HepG2 (cell line): ENCODE data around the gene RASGRP4. TPM values are rescaled to one million over a fixed set of nuclear protein-coding genes. Genes with fewer than 3 reads are reported as not detected.

Experiments used
- ATAC-seq: fragments of 200-7000 bp; cut with Tn5 transposase; 3 replicates; pipeline ENCODE4 v1.9.1; 2020; ENCODE audit warnings: mild to moderate bottlenecking, moderate library complexity
- BruUV-seq: library from RNA; stranded (reverse); fragments of 400-500 nt; replicated peaks from 2 replicates; lab custom pipeline; 2021; lab: Mats Ljungman, UMichigan
- CTCF ChIA-PET: fragments of 300-600 bp; formaldehyde crosslinking; extraction: SDS; loops from one replicate; lab custom pipeline; 2021; ENCODE audit warnings: low total read pairs, inconsistent platforms, low intra/inter-chr PET ratio; lab: Yijun Ruan, JAX
- POLR2A ChIA-PET: fragments of 350-600 bp; sonication (Branson Sonifier 250); formaldehyde crosslinking; loops from one replicate; lab custom pipeline; 2020; ENCODE audit warnings: antibody characterized with exemption, inconsistent platforms; lab: Yijun Ruan, JAX
- DNase-seq: peaks from one replicate; pipeline ENCODE4 v3.0.0-alpha.2; 2015; ENCODE audit warnings: low spot score
- FAIRE-seq: peaks from 3 replicates; lab custom pipeline; 2011; peaks lifted over from hg19 to GRCh38; lab: Jason Lieb, UNC
- H2AFZ ChIP-seq: one replicate; pipeline ENCODE4 v1.6.1; 2011; ENCODE audit warnings: low read length, inconsistent platforms
- H3K27ac ChIP-seq: fragments of 300-600 bp; 3 replicates; pipeline ENCODE4 v1.8.0; 2011; ENCODE audit warnings: mixed run types, mild to moderate bottlenecking, mixed read lengths, low read length, inconsistent platforms; ENCODE audit not compliant: insufficient read depth; ENCODE audit errors: extremely low read length
- H3K27me3 ChIP-seq, 2 experiments: fragments of 200-600 bp in 1 of 2; 2 replicates in 1 of 2; 3 replicates in 1 of 2; pipeline versions ENCODE4 v1.6.0 to v1.8.0; 2011; ENCODE audit warnings: low read length in 2 of 2, mild to moderate bottlenecking in 2 of 2, moderate library complexity in 2 of 2, inconsistent platforms in 1 of 2; ENCODE audit not compliant: insufficient read depth in 2 of 2, control insufficient read depth in 1 of 2
- H3K36me3 ChIP-seq, 2 experiments: fragments of 200-600 bp in 1 of 2; replicated peaks in 1 of 2; 2 replicates in 1 of 2; 3 replicates in 1 of 2; pipeline versions ENCODE4 v1.5.1 to v1.8.0; 2011; ENCODE audit warnings: low read length in 2 of 2, inconsistent platforms in 1 of 2; ENCODE audit not compliant: insufficient read depth in 2 of 2, control insufficient read depth in 1 of 2
- H3K4me1 ChIP-seq: 2 replicates; pipeline ENCODE4 v1.5.1; 2012; ENCODE audit warnings: low read length, inconsistent platforms; ENCODE audit not compliant: insufficient read depth
- H3K4me2 ChIP-seq: 2 replicates; pipeline ENCODE4 v1.6.0; 2011; ENCODE audit warnings: low read depth, low read length, inconsistent platforms
- H3K4me3 ChIP-seq, 3 experiments: fragments of 200-600 bp in 1 of 3; sonication (generic), shearing (Covaris generic) in 1 of 3; replicated peaks in 1 of 3; 2 replicates each; pipeline ENCODE4 v1.5.1; 2011 to 2016; ENCODE audit warnings: low read length in 3 of 3, inconsistent platforms in 2 of 3, low read depth in 2 of 3, mild to moderate bottlenecking in 2 of 3, control low read depth in 1 of 3, mixed read lengths in 1 of 3; ENCODE audit not compliant: insufficient read depth in 1 of 3
- H3K79me2 ChIP-seq: one replicate; pipeline ENCODE4 v1.6.1; 2011; ENCODE audit warnings: low read length, inconsistent platforms; ENCODE audit not compliant: insufficient read depth
- H3K9ac ChIP-seq: 2 replicates; pipeline ENCODE4 v1.6.0; 2011; ENCODE audit warnings: mild to moderate bottlenecking, low read depth, low read length, inconsistent platforms; ENCODE audit not compliant: insufficient read depth
- H3K9me3 ChIP-seq: 2 replicates; pipeline ENCODE4 v1.5.1; 2012; ENCODE audit warnings: mild to moderate bottlenecking, low read length
- H4K20me1 ChIP-seq: 2 replicates; pipeline ENCODE4 v1.6.0; 2011; ENCODE audit warnings: inconsistent platforms, mild to moderate bottlenecking, low read length, moderate library complexity; ENCODE audit not compliant: insufficient read depth
- ARNTL ChIP-seq: sonication (generic); formaldehyde crosslinking; IDR thresholded peaks from 2 replicates; pipeline ENCODE4 v1.4.0; 2020; ENCODE audit warnings: mild to moderate bottlenecking, missing genetic modification reagents
- KLF16 ChIP-seq, 2 experiments: sonication (generic) in 1 of 2; formaldehyde crosslinking in 1 of 2; IDR thresholded peaks; 2 replicates each; pipeline versions ENCODE4 v1.6.1 to v1.8.0; 2016 to 2023; ENCODE audit warnings: missing genetic modification reagents in 2 of 2, missing compliant biosample characterization in 1 of 2
- MTA3 ChIP-seq: sonication (generic); formaldehyde crosslinking; IDR thresholded peaks from 2 replicates; pipeline ENCODE4 v1.4.0; 2020; ENCODE audit warnings: missing genetic modification reagents
- MXI1 ChIP-seq: IDR thresholded peaks from 3 replicates; pipeline ENCODE4 v1.6.1; 2012; ENCODE audit warnings: low read depth, low read length, inconsistent platforms, borderline replicate concordance
- NFIC ChIP-seq: IDR thresholded peaks from 2 replicates; pipeline ENCODE4 v1.6.1; 2012; ENCODE audit warnings: mild to moderate bottlenecking, low read length, inconsistent platforms
- PHB2 ChIP-seq: fragments of 450-650 bp; IDR thresholded peaks from 2 replicates; pipeline ENCODE4 v1.6.1; 2018; ENCODE audit not compliant: partially characterized antibody
- SNAPC2 ChIP-seq: sonication (generic); formaldehyde crosslinking; IDR thresholded peaks from 2 replicates; pipeline ENCODE4 v1.8.1; 2022; ENCODE audit warnings: mild to moderate bottlenecking, missing genetic modification reagents
- TBP ChIP-seq: sonication (generic); formaldehyde crosslinking; IDR thresholded peaks from 2 replicates; pipeline ENCODE4 v1.5.0; 2020; ENCODE audit warnings: missing genetic modification reagents
- XBP1 ChIP-seq: sonication (generic); formaldehyde crosslinking; IDR thresholded peaks from 2 replicates; pipeline ENCODE4 v1.5.0; 2020; ENCODE audit warnings: missing genetic modification reagents
- ZBTB8A ChIP-seq: sonication (generic); formaldehyde crosslinking; IDR thresholded peaks from 2 replicates; pipeline ENCODE4 v1.4.0; 2020; ENCODE audit warnings: mild to moderate bottlenecking, low read depth, missing genetic modification reagents, borderline replicate concordance
- ZNF263 ChIP-seq: sonication (generic); formaldehyde crosslinking; IDR thresholded peaks from 2 replicates; pipeline ENCODE4 v1.4.0; 2020; ENCODE audit warnings: missing genetic modification reagents
- ZNF264 ChIP-seq: sonication (generic); formaldehyde crosslinking; IDR thresholded peaks from 2 replicates; pipeline ENCODE4 v1.4.0; 2020; ENCODE audit warnings: missing genetic modification reagents
- ZNF546 ChIP-seq: sonication (generic); formaldehyde crosslinking; conservative IDR thresholded peaks from 2 replicates; pipeline ENCODE4 v1.8.1; 2023; ENCODE audit warnings: mild to moderate bottlenecking, missing genetic modification reagents
- ZNF598 ChIP-seq: sonication (generic); formaldehyde crosslinking; IDR thresholded peaks from 2 replicates; pipeline ENCODE4 v1.5.1; 2020; ENCODE audit warnings: mild to moderate bottlenecking, missing genetic modification reagents, borderline replicate concordance
- WGBS: methylation state at CpG from one replicate; pipeline ENCODE4 v1.1.6; 2017; ENCODE audit warnings: low lambda C conversion rate; 5-methylcytosine and 5-hydroxymethylcytosine counted together
- in situ Hi-C: cut with HindIII; loops from 2 replicates; pipeline ENCODE4 v1.10.0; 2017; ENCODE audit warnings: low pct_unique_long_range_greater_than_20kb; ENCODE audit not compliant: extremely low pct_ligation_motif_present
- intact Hi-C: fragments of 100-400 bp; cut with micrococcal nuclease; formaldehyde crosslinking; loops from one replicate; pipeline ENCODE4 v1.10.0; 2022; ENCODE audit not compliant: unreplicated experiment
- polyA plus RNA-seq, 8 experiments: library from polyadenylated mRNA; depleted of rRNA in 3 of 8; stranded (reverse) in 7 of 8; unstranded in 1 of 8; fragments of >200 nt; fragmentation: Illumina TruSeq in 4 of 8; extraction: Trizol in 4 of 8; gene quantifications; 2 replicates each; pipeline versions ENCODE4 v1.2.1 to v1.2.3, GENCODE V29; 2011 to 2016; ENCODE audit warnings: low read depth in 4 of 8, missing spikeins in 1 of 8, mixed read lengths in 1 of 8; ENCODE audit not compliant: insufficient read depth in 1 of 8
- total RNA-seq, 5 experiments: library from RNA; depleted of rRNA; stranded (reverse); fragments of >200 nt; fragmentation: Illumina TruSeq; extraction: Trizol; gene quantifications; 2 replicates each; pipeline ENCODE4 v1.2.3, GENCODE V29; 2016; ENCODE audit warnings: low read depth in 1 of 5
- TF ChIP-seq, protein P1 (sequence below): fragments of 450-650 bp; IDR thresholded peaks from 2 replicates; pipeline ENCODE4 v1.6.1; 2017
- TF ChIP-seq, protein P2 (sequence below), 2 experiments: fragments of 450-650 bp in 1 of 2; sonication (generic) in 1 of 2; formaldehyde crosslinking; IDR thresholded peaks; 2 replicates each; pipeline versions ENCODE4 v1.5.0 to v1.8.0; 2020 to 2022; ENCODE audit warnings: mild to moderate bottlenecking in 1 of 2, missing genetic modification reagents in 1 of 2
- TF ChIP-seq, protein P3 (sequence below): sonication (generic); formaldehyde crosslinking; IDR thresholded peaks from 2 replicates; pipeline ENCODE4 v1.5.0; 2020; ENCODE audit warnings: mild to moderate bottlenecking, missing genetic modification reagents, borderline replicate concordance
- TF ChIP-seq, protein P4 (sequence below): sonication (generic); formaldehyde crosslinking; IDR thresholded peaks from 2 replicates; pipeline ENCODE4 v1.5.1; 2020; ENCODE audit warnings: missing genetic modification reagents, mild to moderate bottlenecking, borderline replicate concordance

RASGRP4 gene
- total and polyA plus RNA-seq, 2 of the 13 experiments (the other 11 are each of a cell fraction or from before 2014, with no cell fraction given), result not detected

DNA sequence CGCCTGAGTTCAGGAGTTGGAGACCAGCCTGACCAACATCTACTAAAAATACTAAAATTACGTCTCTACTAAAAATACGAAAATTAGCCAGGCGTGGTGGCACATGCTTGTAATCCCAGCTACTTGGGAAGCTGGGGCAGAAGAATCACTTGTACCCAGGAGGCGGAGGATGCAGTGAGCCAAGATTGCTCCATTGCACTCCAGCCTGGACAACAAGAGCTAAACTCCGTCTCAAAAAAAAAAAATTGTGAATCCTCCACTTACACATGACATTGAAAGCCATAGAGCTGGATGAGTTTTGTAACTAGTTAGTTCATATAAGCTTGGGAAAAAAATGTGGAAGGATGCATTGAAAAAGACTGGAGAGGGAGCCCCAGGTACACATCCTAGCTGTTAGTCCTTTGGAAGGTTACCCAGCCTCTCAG, 52.1 kb downstream of the RASGRP4 start:
- Histone ChIP-seq H3K9me3 (no peaks in the 10 kb centered on the region), H3K27me3 (no peaks in the 10 kb centered on the region; a peak in 1 of 5 replicates), H3K9ac (peak overlapping the region; percentile 55), H3K4me2 (peak overlapping the region; percentile 74), H3K79me2 (peaks cover 22% of the 10 kb centered on the region), H3K36me3 (peaks cover 2 to 13% of the 10 kb centered on the region in 2 experiments; a peak in 3 of 5 replicates), H4K20me1 (peaks cover 2% of the 10 kb centered on the region; the same call in 1 of the 2 replicates), H3K4me3 (peak overlapping the region; percentile 59 to 92 (median 69)), H2AFZ (peak overlapping the region; percentile 90), H3K4me1 (peaks cover 22% of the 10 kb centered on the region), H3K27ac (peak overlapping the region; percentile 50)
- intact Hi-C loops (loop anchor here (1.0 kb wide), 1 partner anchor 39 kb away; the partner anchor contains the start of gene CATSPERG), in situ Hi-C loops (no loop called here)
- CTCF ChIA-PET, result interaction anchor here (0.9 kb wide), 1 partner anchor 130 kb away, joined by 3 read pairs; no protein-coding TSS in a partner anchor
- no TSS peak for BruUV-seq
- POLR2A ChIA-PET, result interaction anchor here (0.6 to 3.3 kb wide), 23 partner anchors 11 to 557 kb away, joined by 3 to 49 read pairs (median 5); partner anchors contain the start of genes C19orf33, CATSPERG, EIF3K and FAM98C
- ATAC-seq (no peak), DNase-seq (no peak), FAIRE-seq (no peak)
- 82% methylated on average over 6 of the region's 6 CpGs for WGBS
- TF ChIP-seq, protein P1, sequence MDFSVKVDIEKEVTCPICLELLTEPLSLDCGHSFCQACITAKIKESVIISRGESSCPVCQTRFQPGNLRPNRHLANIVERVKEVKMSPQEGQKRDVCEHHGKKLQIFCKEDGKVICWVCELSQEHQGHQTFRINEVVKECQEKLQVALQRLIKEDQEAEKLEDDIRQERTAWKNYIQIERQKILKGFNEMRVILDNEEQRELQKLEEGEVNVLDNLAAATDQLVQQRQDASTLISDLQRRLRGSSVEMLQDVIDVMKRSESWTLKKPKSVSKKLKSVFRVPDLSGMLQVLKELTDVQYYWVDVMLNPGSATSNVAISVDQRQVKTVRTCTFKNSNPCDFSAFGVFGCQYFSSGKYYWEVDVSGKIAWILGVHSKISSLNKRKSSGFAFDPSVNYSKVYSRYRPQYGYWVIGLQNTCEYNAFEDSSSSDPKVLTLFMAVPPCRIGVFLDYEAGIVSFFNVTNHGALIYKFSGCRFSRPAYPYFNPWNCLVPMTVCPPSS, result no peak
- TF ChIP-seq, protein P2, sequence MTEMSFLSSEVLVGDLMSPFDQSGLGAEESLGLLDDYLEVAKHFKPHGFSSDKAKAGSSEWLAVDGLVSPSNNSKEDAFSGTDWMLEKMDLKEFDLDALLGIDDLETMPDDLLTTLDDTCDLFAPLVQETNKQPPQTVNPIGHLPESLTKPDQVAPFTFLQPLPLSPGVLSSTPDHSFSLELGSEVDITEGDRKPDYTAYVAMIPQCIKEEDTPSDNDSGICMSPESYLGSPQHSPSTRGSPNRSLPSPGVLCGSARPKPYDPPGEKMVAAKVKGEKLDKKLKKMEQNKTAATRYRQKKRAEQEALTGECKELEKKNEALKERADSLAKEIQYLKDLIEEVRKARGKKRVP (CRISPR knock-in tag; IDR thresholded peaks at IDR 0.05), result no peak; a peak in 1 of 4 replicates
- TF ChIP-seq, protein P3, sequence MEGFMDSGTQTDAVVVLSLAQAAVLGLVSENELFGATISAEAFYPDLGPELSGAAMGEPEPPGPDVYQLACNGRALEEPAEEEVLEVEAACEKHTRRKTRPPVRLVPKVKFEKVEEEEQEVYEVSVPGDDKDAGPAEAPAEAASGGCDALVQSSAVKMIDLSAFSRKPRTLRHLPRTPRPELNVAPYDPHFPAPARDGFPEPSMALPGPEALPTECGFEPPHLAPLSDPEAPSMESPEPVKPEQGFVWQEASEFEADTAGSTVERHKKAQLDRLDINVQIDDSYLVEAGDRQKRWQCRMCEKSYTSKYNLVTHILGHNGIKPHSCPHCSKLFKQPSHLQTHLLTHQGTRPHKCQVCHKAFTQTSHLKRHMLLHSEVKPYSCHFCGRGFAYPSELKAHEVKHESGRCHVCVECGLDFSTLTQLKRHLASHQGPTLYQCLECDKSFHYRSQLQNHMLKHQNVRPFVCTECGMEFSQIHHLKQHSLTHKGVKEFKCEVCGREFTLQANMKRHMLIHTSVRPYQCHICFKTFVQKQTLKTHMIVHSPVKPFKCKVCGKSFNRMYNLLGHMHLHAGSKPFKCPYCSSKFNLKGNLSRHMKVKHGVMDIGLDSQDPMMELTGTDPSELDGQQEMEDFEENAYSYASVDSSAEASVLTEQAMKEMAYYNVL (CRISPR knock-in tag), result no peak
- no peak for TF ChIP-seq ZNF263
- peak; percentile 56; the same call in 1 of the 2 replicates for TF ChIP-seq XBP1 (CRISPR knock-in tag)
- TF ChIP-seq ZNF546, result no peak
- TF ChIP-seq, protein P4, sequence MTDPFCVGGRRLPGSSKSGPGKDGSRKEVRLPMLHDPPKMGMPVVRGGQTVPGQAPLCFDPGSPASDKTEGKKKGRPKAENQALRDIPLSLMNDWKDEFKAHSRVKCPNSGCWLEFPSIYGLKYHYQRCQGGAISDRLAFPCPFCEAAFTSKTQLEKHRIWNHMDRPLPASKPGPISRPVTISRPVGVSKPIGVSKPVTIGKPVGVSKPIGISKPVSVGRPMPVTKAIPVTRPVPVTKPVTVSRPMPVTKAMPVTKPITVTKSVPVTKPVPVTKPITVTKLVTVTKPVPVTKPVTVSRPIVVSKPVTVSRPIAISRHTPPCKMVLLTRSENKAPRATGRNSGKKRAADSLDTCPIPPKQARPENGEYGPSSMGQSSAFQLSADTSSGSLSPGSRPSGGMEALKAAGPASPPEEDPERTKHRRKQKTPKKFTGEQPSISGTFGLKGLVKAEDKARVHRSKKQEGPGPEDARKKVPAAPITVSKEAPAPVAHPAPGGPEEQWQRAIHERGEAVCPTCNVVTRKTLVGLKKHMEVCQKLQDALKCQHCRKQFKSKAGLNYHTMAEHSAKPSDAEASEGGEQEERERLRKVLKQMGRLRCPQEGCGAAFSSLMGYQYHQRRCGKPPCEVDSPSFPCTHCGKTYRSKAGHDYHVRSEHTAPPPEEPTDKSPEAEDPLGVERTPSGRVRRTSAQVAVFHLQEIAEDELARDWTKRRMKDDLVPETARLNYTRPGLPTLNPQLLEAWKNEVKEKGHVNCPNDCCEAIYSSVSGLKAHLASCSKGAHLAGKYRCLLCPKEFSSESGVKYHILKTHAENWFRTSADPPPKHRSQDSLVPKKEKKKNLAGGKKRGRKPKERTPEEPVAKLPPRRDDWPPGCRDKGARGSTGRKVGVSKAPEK (CRISPR knock-in tag), result no peak
- TF ChIP-seq ARNTL (CRISPR knock-in tag), result no peak
- no peak for TF ChIP-seq NFIC
- TF ChIP-seq MXI1, result no peak
- TF ChIP-seq MTA3 (CRISPR knock-in tag), result no peak
- no peak for TF ChIP-seq KLF16 (CRISPR knock-in tag; IDR thresholded peaks at IDR 0.05)
- no peak for TF ChIP-seq PHB2
- TF ChIP-seq TBP (CRISPR knock-in tag), result 0 out of 2 replicates have a peak, but pooled peaks have one; percentile 27
- no peak for TF ChIP-seq ZNF598
- TF ChIP-seq ZBTB8A, result 0 out of 2 replicates have a peak, but pooled peaks have one; percentile 16
- 0 out of 2 replicates have a peak, but pooled peaks have one; percentile 24 for TF ChIP-seq ZNF264 (CRISPR knock-in tag)
- no peak for TF ChIP-seq SNAPC2 (CRISPR knock-in tag)
